ENCODE data around the gene SLC5A3.

GRCh38 chr21:34110594-34111202, 37.3 kb downstream of the SLC5A3 start:
- no peak for TF ChIP-seq EZH2 (IDR thresholded peaks at IDR 0.05)
- no peak for TF ChIP-seq POLR2AphosphoS5 (IDR thresholded peaks at IDR 0.05; ENCODE audit: borderline replicate concordance, low read depth, low read length)

Data from SK-N-MC (cell line).